Urinary bladder (tissue), 4 donors: ENCODE results near the gene ANKH. TPM values are rescaled to one million over a fixed set of nuclear protein-coding genes. Genes with fewer than 3 reads are reported as not detected.

Source experiments
- DNase-seq: peaks from one replicate; pipeline ENCODE4 v3.0.0-alpha.2; 2015; ENCODE audit errors: extremely low spot score
- H3K27ac ChIP-seq: one replicate; pipeline ENCODE4 v1.5.1; 2013; ENCODE audit warnings: low read depth, mild to moderate bottlenecking, moderate library complexity
- H3K36me3 ChIP-seq: one replicate; pipeline ENCODE4 v1.6.1; 2013; ENCODE audit warnings: mild to moderate bottlenecking, moderate library complexity; ENCODE audit not compliant: insufficient read depth
- H3K4me1 ChIP-seq: one replicate; pipeline ENCODE4 v1.6.1; 2013; ENCODE audit warnings: mild to moderate bottlenecking, moderate library complexity; ENCODE audit not compliant: insufficient read depth
- H3K4me3 ChIP-seq: one replicate; pipeline ENCODE4 v1.5.1; 2013; ENCODE audit warnings: low read depth, low read length
- WGBS: extraction: QIAGEN DNeasy Blood & Tissue Kit; methylation state at CpG from one replicate; pipeline ENCODE4 v1.1.7; 2013; 5-methylcytosine and 5-hydroxymethylcytosine counted together
- polyA plus RNA-seq: library from polyadenylated mRNA; stranded (reverse); fragments of 200-250 nt; gene quantifications from one replicate; pipeline ENCODE4 v1.2.3, GENCODE V29; 2013
- total RNA-seq: library from RNA; depleted of rRNA; stranded (reverse); fragments of >200 nt; gene quantifications from one replicate; pipeline ENCODE4 v1.2.3, GENCODE V29; 2014
- donor health status: healthy with polysubstance abuse.
- donor health status: healthy.

Gene ANKH
- total and polyA plus RNA-seq, 2 donors = 18.1 to 23.0 TPM

DNA sequence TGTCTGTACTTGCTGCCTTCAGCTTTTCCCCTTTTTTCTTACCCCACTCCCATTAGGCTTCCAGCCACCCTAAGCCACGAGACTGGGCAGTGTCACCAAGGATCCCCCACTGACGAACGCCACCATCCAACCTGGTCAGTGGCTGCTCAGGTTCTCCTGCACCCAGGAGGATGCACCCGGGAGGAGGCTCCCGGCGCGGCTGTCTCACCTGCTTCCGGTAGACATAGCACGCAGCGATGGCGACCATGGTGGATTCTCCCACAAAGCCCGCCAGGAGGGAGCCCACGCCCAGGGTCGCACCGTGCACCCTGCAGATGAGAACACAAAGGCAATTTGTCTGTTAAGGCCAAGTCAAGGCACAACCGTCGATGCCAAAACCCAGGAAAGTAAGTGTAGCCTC is 158.9 kb downstream of the ANKH start:
- WGBS = 98% methylated on average over 17 of the region's 17 CpGs
- Histone ChIP-seq H3K27ac (no peak overlapping the region), H3K36me3 (peaks cover 6% of the 10 kb centered on the region), H3K4me3 (no peak overlapping the region), H3K4me1 (no peaks in the 10 kb centered on the region)
- DNase-seq = no peak

DNA sequence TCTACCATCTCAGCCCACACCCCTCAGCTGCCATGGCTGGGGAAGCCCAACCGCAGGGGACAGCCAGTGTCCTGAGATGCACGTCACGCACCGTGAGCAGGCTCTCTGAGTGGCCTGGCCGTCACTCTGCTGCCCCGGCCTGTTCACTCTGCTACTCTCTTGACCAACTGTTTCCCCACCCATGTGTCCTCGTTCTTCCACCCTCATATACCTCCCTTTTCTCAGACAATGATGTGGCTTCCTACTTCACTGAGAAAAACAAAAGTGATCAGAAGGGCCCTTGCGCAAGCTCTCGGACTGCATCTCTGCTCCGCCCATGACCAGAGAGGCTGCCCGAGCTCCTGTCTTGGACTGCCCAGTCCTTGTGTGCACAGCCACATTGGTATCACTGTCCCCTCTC is 159.4 kb downstream of the ANKH start:
- 91% methylated on average over 11 of the region's 11 CpGs for WGBS
- H3K4me1 ChIP-seq = no peaks in the 10 kb centered on the region
- H3K4me3 ChIP-seq = no peak overlapping the region
- peaks cover 6% of the 10 kb centered on the region for H3K36me3 ChIP-seq
- no peak for DNase-seq
- no peak overlapping the region for H3K27ac ChIP-seq

- Histone ChIP-seq H3K4me3 (no peak overlapping the region), H3K27ac (no peak overlapping the region), H3K4me1 (no peaks in the 10 kb centered on the region), H3K36me3 (peaks cover 6% of the 10 kb centered on the region)
- DNase-seq = no peak
- 95% methylated on average over 28 of the region's 28 CpGs for WGBS
Observed at GRCh38 chr5:14710313-14710994, 161.1 kb downstream of the ANKH start.

GRCh38 chr5:14708551-14708950 is 163.0 kb downstream of the ANKH start:
- WGBS = 92% methylated on average over 5 of the region's 5 CpGs
- DNase-seq = no peak
- Histone ChIP-seq H3K36me3 (peaks cover 6% of the 10 kb centered on the region), H3K27ac (no peak overlapping the region), H3K4me3 (no peak overlapping the region), H3K4me1 (no peaks in the 10 kb centered on the region)

DNA sequence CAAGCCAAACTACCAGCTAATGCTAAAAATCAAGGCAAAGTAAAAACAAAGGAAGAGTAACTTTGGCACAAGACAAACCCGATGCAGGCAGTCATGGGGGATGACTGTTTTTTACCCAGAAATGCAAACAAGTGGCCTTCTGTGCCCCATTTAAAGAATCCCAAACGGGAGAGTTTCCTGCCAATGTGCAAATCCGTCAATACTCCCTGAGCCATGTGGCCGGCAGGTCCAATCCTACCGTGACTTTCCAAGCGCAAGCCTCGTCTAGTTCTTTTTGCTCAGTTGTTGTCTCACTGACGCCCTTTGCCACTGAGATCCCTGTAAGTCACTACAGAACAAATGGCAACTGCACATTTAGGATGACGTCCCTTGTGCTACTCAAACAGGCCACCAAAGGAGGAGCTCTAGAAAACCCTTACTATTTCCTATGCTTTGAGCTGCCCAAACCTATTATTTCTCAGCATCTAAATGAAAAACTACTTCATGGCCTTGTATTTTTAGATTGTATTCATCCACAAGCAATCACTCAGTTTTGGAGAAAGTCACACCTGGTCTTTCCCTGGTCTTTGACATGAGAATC is 163.7 kb downstream of the ANKH start:
- WGBS = 87% methylated on average over 9 of the region's 9 CpGs
- Histone ChIP-seq H3K4me3 (no peak overlapping the region), H3K36me3 (peaks cover 3% of the 10 kb centered on the region), H3K27ac (no peak overlapping the region), H3K4me1 (no peaks in the 10 kb centered on the region)
- DNase-seq = no peak

- H3K36me3 ChIP-seq = peaks cover 7% of the 10 kb centered on the region
- WGBS = 59% methylated on average over 6 of the region's 6 CpGs
- DNase-seq = no peak
- H3K4me3 ChIP-seq = no peak overlapping the region
- no peak overlapping the region for H3K27ac ChIP-seq
- H3K4me1 ChIP-seq = no peaks in the 10 kb centered on the region
Observed at GRCh38 chr5:14706615-14707021, 165.0 kb downstream of the ANKH start.

DNA sequence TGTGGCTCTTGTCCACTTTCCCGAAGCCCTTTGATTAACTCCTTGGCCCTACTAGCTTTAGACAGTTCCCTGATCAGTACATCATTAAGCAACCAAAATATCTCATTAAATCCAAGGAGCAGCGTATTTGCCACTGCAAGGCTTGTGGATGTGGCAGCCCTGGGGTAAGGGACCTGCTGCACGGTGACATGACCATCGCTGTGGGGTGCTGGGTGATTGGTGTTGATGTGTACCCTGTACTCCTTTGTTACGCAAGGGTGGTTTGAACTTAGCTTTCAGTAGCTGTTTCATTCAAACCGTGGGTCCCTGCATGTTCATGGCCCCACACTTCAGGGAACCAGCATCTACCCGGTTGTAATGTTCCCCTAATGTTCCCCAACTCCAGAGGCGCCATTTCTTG is 166.0 kb downstream of the ANKH start:
- Histone ChIP-seq H3K27ac (no peak overlapping the region), H3K4me3 (no peak overlapping the region), H3K36me3 (peaks cover 7% of the 10 kb centered on the region), H3K4me1 (no peaks in the 10 kb centered on the region)
- no peak for DNase-seq
- WGBS = 95% methylated on average over 8 of the region's 8 CpGs

DNA sequence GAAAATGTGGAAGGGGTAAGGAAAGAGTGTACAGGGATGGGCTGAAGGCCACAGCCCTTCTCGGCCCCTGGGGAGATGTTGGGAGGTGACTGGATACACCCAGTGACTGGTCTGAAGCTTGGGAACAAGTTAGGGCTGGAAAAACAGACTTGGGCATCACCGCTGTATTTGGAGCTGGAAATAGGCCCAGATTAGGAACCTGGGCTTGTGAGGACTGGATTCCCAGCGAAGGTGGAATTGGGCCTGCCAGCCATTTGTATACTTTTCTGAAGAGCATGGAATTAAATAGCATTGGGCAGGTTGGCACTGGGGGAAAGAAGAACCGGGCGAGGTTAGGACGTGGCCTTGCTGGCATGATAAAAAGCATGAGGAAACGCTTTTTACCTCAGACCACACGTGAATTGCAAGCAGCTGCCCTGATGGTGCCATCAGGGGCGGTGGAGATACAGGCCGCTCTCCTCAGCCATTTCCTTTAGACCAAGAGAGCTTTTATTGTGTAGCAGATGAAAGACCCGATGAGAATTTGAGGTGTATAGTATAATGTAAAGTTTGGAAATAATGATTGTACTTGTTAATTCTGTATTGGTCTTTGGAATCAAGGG is 169.2 kb downstream of the ANKH start:
- no peak for DNase-seq
- Histone ChIP-seq H3K27ac (no peak overlapping the region), H3K4me1 (no peaks in the 10 kb centered on the region), H3K36me3 (peaks cover 4% of the 10 kb centered on the region), H3K4me3 (no peak overlapping the region)
- WGBS = 90% methylated on average over 11 of the region's 11 CpGs

DNA sequence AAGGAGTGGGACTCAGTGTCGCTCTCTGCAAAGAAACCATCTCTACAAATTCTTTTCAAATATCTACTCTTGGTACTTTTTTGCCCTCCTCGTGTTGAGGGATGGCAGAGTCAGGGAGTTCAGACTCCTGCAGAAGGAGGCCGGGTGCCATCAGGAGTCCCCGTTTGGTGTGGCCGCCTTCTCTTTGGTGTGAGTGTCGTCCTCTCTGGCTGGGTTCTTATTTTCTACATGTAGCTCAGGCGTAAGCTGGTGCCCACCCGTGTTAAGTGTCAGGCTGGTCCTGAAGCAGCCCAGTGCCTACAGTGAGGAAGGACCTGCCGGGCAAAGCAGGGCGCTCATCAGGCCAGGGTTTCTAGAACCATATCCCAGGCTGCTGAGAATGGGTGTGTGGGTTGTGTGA is 170.0 kb downstream of the ANKH start:
- Histone ChIP-seq H3K27ac (no peak overlapping the region), H3K4me3 (no peak overlapping the region), H3K4me1 (no peaks in the 10 kb centered on the region), H3K36me3 (peaks cover 4% of the 10 kb centered on the region)
- DNase-seq = no peak
- WGBS = 98% methylated on average over 10 of the region's 10 CpGs

GRCh38 chr5:14700478-14701436 is 170.8 kb downstream of the ANKH start:
- 62% methylated on average over 13 of the region's 13 CpGs for WGBS
- Histone ChIP-seq H3K27ac (no peak overlapping the region), H3K4me3 (no peak overlapping the region), H3K36me3 (peaks cover 4% of the 10 kb centered on the region), H3K4me1 (no peaks in the 10 kb centered on the region)
- DNase-seq = no peak

DNA sequence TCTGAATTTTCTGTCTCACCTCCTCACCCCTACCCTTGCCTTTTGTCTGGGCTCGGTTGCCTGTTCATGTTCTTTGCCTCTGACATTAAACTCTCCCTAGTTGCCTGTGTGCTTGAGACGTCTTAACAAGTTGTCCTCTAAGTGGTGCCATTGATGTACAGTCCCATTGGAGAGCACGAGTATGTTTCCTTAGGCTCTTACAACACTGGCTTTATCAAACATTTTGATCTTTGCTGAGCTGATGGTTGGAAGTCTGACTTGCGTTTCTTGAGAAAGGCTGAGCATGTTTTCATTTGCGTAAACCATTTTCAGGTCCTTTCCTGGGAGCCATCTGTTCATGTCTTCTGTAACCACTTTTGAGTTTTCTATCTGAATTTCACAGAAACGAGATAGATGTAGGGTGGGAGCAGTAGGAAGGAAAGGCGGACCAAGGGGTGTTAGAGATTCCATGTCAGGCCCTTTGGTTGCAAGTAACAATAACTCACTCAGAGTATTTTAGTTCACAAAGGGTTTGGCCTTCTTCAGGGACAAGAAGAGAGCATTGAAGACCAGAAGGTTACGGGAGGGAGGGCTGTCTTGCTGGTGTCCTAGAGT is 171.7 kb downstream of the ANKH start:
- Histone ChIP-seq H3K36me3 (peaks cover 4% of the 10 kb centered on the region), H3K27ac (no peak overlapping the region), H3K4me1 (no peaks in the 10 kb centered on the region), H3K4me3 (no peak overlapping the region)
- no peak for DNase-seq
- 84% methylated on average over 8 of the region's 8 CpGs for WGBS

DNA sequence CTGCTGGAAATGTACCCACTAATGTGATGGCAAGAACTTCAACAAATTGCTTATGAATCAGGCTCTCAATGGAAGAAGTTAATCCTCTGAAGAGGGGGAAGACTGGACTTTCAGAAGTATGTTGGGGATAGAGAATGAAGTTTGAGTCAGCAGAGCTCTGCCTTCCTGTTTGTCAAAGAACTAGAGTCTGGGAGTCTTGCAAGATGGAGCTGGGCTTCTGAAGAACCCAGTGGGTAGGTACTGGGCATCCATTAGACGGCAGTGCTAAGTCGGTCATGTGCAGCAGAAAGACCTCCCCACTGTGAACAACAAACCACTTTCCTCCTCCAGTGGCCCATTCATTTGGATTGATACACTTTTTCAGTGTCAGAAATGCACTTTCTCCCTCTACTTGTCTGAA is 172.4 kb downstream of the ANKH start:
- H3K36me3 ChIP-seq = peaks cover 4% of the 10 kb centered on the region
- H3K4me1 ChIP-seq = no peaks in the 10 kb centered on the region
- no peak overlapping the region for H3K27ac ChIP-seq
- no peak overlapping the region for H3K4me3 ChIP-seq
- DNase-seq = no peak
- WGBS = 98% methylated on average over 2 of the region's 2 CpGs

DNA sequence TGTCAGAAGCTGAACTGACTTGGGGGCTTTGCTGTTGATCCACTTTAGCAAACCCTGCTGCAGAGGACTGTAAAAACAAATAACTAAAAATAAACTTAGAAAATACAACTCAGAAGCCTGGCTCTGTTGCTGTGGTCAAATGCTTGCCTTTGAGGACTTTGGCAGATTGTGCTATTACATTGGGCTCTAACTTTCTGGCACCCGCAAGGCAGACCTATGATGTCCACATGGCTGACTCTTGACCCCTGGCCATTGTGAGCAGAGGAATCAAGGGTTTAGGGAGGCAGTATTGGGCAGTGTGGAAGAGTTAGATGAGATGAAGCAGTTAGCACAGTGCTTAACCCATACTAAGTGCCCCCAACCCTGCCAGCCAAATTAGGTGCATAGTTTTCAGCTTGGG is 173.1 kb downstream of the ANKH start:
- no peak overlapping the region for H3K27ac ChIP-seq
- 93% methylated on average over 1 of the region's 1 CpG for WGBS
- H3K4me1 ChIP-seq = no peaks in the 10 kb centered on the region
- H3K4me3 ChIP-seq = no peak overlapping the region
- H3K36me3 ChIP-seq = peaks cover 4% of the 10 kb centered on the region
- no peak for DNase-seq
